GM21423 (cell line): ENCODE measurements around the gene SHC1.

Experiments used
- ATAC-seq: cut with Tn5 transposase; IDR thresholded peaks from one replicate; pipeline ENCODE4 v1.9.1; 2021; ENCODE audit warnings: mild to moderate bottlenecking, moderate library complexity; ENCODE audit not compliant: unreplicated experiment

SHC1 gene

GRCh38 chr1:154958681-154959425, 11.7 kb downstream of the SHC1 start:
- ATAC-seq = no peak

GRCh38 chr1:154958036-154958435, 12.5 kb downstream of the SHC1 start:
- ATAC-seq = no peak

GRCh38 chr1:154957091-154957657, 13.4 kb downstream of the SHC1 start:
- no peak for ATAC-seq

- ATAC-seq = no peak
Measured at GRCh38 chr1:154956544-154956941, 14.0 kb downstream of the SHC1 start.

- peak; percentile 58 for ATAC-seq
Measured at GRCh38 chr1:154955718-154956543, 14.6 kb downstream of the SHC1 start, which contains the start of gene PBXIP1. TSS of gene PBXIP1 (minus strand) at chr1:154956099. CDS start at chr1:154953721, 2,378 bp downstream.

- peak; percentile 40 for ATAC-seq
Measured at GRCh38 chr1:154955039-154955717, 15.4 kb downstream of the SHC1 start.

GRCh38 chr1:154954541-154954940, 16.0 kb downstream of the SHC1 start:
- ATAC-seq = no peak

- ATAC-seq = no peak
Measured at GRCh38 chr1:154953611-154954038, 16.9 kb downstream of the SHC1 start.

GRCh38 chr1:154952664-154953063, 17.9 kb downstream of the SHC1 start:
- ATAC-seq = no peak

- ATAC-seq = no peak
Measured at GRCh38 chr1:154951901-154952657, 18.5 kb downstream of the SHC1 start.

GRCh38 chr1:154948079-154948478, 22.5 kb downstream of the SHC1 start:
- no peak for ATAC-seq

- ATAC-seq = no peak
Measured at GRCh38 chr1:154945962-154946850, 24.3 kb downstream of the SHC1 start.

- no peak for ATAC-seq
Measured at GRCh38 chr1:154945160-154945961, 25.2 kb downstream of the SHC1 start.

- no peak for ATAC-seq
Measured at GRCh38 chr1:154944401-154945159, 26.0 kb downstream of the SHC1 start.

- ATAC-seq = no peak
Measured at GRCh38 chr1:154943649-154944400, 26.7 kb downstream of the SHC1 start.

- no peak for ATAC-seq
Measured at GRCh38 chr1:154941333-154942013, 29.1 kb downstream of the SHC1 start.
